Peyer's patch (tissue), 4 donors: Measurements from ENCODE around the gene SETD2.

Experiments
- POLR2A ChIP-seq, 2 donors: fragments of 450-650 bp; IDR thresholded peaks; one replicate each; pipeline ENCODE4 v1.5.1; 2017; ENCODE audit warnings: antibody characterized with exemption in 2 of 2, mild to moderate bottlenecking in 2 of 2, moderate library complexity in 2 of 2
- TF ChIP-seq, protein P1 (sequence below), 6 experiments: fragments of 450-650 bp in 4 of 6; fragments of 200-600 bp in 2 of 6; sonication (generic) in 1 of 6; IDR thresholded peaks; one replicate each; pipeline ENCODE4 v1.5.1; 2017 to 2019; ENCODE audit warnings: antibody characterized with exemption in 6 of 6, mild to moderate bottlenecking in 3 of 6, moderate library complexity in 1 of 6

GRCh38 chr3:47104259-47104658 lies 59.7 kb downstream of the SETD2 start:
- no peak for TF ChIP-seq POLR2A (IDR thresholded peaks at IDR 0.05)
- TF ChIP-seq, protein P1, sequence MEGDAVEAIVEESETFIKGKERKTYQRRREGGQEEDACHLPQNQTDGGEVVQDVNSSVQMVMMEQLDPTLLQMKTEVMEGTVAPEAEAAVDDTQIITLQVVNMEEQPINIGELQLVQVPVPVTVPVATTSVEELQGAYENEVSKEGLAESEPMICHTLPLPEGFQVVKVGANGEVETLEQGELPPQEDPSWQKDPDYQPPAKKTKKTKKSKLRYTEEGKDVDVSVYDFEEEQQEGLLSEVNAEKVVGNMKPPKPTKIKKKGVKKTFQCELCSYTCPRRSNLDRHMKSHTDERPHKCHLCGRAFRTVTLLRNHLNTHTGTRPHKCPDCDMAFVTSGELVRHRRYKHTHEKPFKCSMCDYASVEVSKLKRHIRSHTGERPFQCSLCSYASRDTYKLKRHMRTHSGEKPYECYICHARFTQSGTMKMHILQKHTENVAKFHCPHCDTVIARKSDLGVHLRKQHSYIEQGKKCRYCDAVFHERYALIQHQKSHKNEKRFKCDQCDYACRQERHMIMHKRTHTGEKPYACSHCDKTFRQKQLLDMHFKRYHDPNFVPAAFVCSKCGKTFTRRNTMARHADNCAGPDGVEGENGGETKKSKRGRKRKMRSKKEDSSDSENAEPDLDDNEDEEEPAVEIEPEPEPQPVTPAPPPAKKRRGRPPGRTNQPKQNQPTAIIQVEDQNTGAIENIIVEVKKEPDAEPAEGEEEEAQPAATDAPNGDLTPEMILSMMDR (IDR thresholded peaks at IDR 0.05): no peak
